ENCODE data around the gene MSI2. TPM values are rescaled to one million over a fixed set of nuclear protein-coding genes. Genes with fewer than 3 reads are reported as not detected.

MSI2 gene
- total RNA-seq, 1 donor from 2014 or later, result 67.9 TPM

GRCh38 chr17:57713140-57713539 is 456.8 kb downstream of the MSI2 start:
- Histone ChIP-seq H4K20me1 (ENCODE audit: insufficient read depth, low read length) (no peaks in the 10 kb centered on the region), H3K9ac (ENCODE audit: low read length) (no peak overlapping the region), H3K27ac (ENCODE audit: low read depth, low read length) (no peak overlapping the region), H2AFZ (ENCODE audit: low read depth, low read length) (no peak overlapping the region), H3K4me3 (ENCODE audit: insufficient read depth, low read depth, low read length) (no peak overlapping the region), H3K9me3 (ENCODE audit: insufficient read depth, low read depth, low read length) (no peaks in the 10 kb centered on the region), H3K79me2 (ENCODE audit: insufficient read depth, low read length) (no peaks in the 10 kb centered on the region), H3K4me1 (ENCODE audit: insufficient read depth, low read length) (no peaks in the 10 kb centered on the region), H3K27me3 (ENCODE audit: insufficient read depth, low read length) (peaks cover 22% of the 10 kb centered on the region), H3K36me3 (ENCODE audit: insufficient read depth, low read length) (no peaks in the 10 kb centered on the region), H3K4me2 (ENCODE audit: low read length) (no peak overlapping the region)
- peaks cover 31% of the 10 kb centered on the region for H3K27me3 Mint-ChIP-seq (ENCODE audit: low read depth, unreplicated experiment)
- TF ChIP-seq EZH2 (IDR thresholded peaks at IDR 0.05; ENCODE audit: insufficient read depth, low read length), result no peak
- no peak for TF ChIP-seq CTCF (IDR thresholded peaks at IDR 0.05; ENCODE audit: insufficient read depth, low read depth, low read length)
- DNase-seq (ENCODE audit: low read depth), result no peak
- H3K27ac Mint-ChIP-seq (ENCODE audit: unreplicated experiment), result no peak overlapping the region
- H3K9me3 Mint-ChIP-seq (ENCODE audit: unreplicated experiment), result peaks cover 4% of the 10 kb centered on the region
- FAIRE-seq, result no peak
- no peak overlapping the region for H3K4me3 Mint-ChIP-seq (ENCODE audit: unreplicated experiment)
- no peaks in the 10 kb centered on the region for H3K36me3 Mint-ChIP-seq (ENCODE audit: low read depth, unreplicated experiment)
- no peaks in the 10 kb centered on the region for H3K4me1 Mint-ChIP-seq (ENCODE audit: low read depth, unreplicated experiment)

- Mint-ChIP-seq H3K9me3 (ENCODE audit: unreplicated experiment) (peaks cover 4% of the 10 kb centered on the region), H3K27ac (ENCODE audit: unreplicated experiment) (no peak overlapping the region), H3K4me3 (ENCODE audit: unreplicated experiment) (no peak overlapping the region), H3K27me3 (ENCODE audit: low read depth, unreplicated experiment) (peaks cover 38% of the 10 kb centered on the region), H3K36me3 (ENCODE audit: low read depth, unreplicated experiment) (no peaks in the 10 kb centered on the region), H3K4me1 (ENCODE audit: low read depth, unreplicated experiment) (no peaks in the 10 kb centered on the region)
- Histone ChIP-seq H2AFZ (ENCODE audit: low read depth, low read length) (no peak overlapping the region), H3K27ac (ENCODE audit: low read depth, low read length) (no peak overlapping the region), H3K9ac (ENCODE audit: low read length) (no peak overlapping the region), H3K4me2 (ENCODE audit: low read length) (no peak overlapping the region), H3K9me3 (ENCODE audit: insufficient read depth, low read depth, low read length) (no peaks in the 10 kb centered on the region), H3K79me2 (ENCODE audit: insufficient read depth, low read length) (no peaks in the 10 kb centered on the region), H3K4me3 (ENCODE audit: insufficient read depth, low read depth, low read length) (no peak overlapping the region), H3K27me3 (ENCODE audit: insufficient read depth, low read length) (peaks cover 30% of the 10 kb centered on the region), H4K20me1 (ENCODE audit: insufficient read depth, low read length) (no peaks in the 10 kb centered on the region), H3K36me3 (ENCODE audit: insufficient read depth, low read length) (no peaks in the 10 kb centered on the region), H3K4me1 (ENCODE audit: insufficient read depth, low read length) (no peaks in the 10 kb centered on the region)
- no peak for FAIRE-seq
- TF ChIP-seq EZH2 (IDR thresholded peaks at IDR 0.05; ENCODE audit: insufficient read depth, low read length) (no peak), CTCF (IDR thresholded peaks at IDR 0.05; ENCODE audit: insufficient read depth, low read depth, low read length) (no peak)
- DNase-seq (ENCODE audit: low read depth), result no peak
Measured at GRCh38 chr17:57714665-57715180, 458.4 kb downstream of the MSI2 start.

GRCh38 chr17:57715981-57716380 is 459.7 kb downstream of the MSI2 start:
- H3K4me3 Mint-ChIP-seq (ENCODE audit: unreplicated experiment), result no peak overlapping the region
- Histone ChIP-seq H3K9ac (ENCODE audit: low read length) (no peak overlapping the region), H3K4me1 (ENCODE audit: insufficient read depth, low read length) (no peaks in the 10 kb centered on the region), H3K27me3 (ENCODE audit: insufficient read depth, low read length) (peaks cover 30% of the 10 kb centered on the region), H2AFZ (ENCODE audit: low read depth, low read length) (no peak overlapping the region), H3K36me3 (ENCODE audit: insufficient read depth, low read length) (no peaks in the 10 kb centered on the region), H3K9me3 (ENCODE audit: insufficient read depth, low read depth, low read length) (no peaks in the 10 kb centered on the region), H3K4me3 (ENCODE audit: insufficient read depth, low read depth, low read length) (no peak overlapping the region), H3K4me2 (ENCODE audit: low read length) (no peak overlapping the region), H3K27ac (ENCODE audit: low read depth, low read length) (no peak overlapping the region), H4K20me1 (ENCODE audit: insufficient read depth, low read length) (no peaks in the 10 kb centered on the region), H3K79me2 (ENCODE audit: insufficient read depth, low read length) (no peaks in the 10 kb centered on the region)
- no peaks in the 10 kb centered on the region for H3K36me3 Mint-ChIP-seq (ENCODE audit: low read depth, unreplicated experiment)
- H3K27ac Mint-ChIP-seq (ENCODE audit: unreplicated experiment), result no peak overlapping the region
- DNase-seq (ENCODE audit: low read depth) (no peak), FAIRE-seq (no peak)
- peaks cover 4% of the 10 kb centered on the region for H3K9me3 Mint-ChIP-seq (ENCODE audit: unreplicated experiment)
- H3K27me3 Mint-ChIP-seq (ENCODE audit: low read depth, unreplicated experiment), result peaks cover 38% of the 10 kb centered on the region
- TF ChIP-seq CTCF (IDR thresholded peaks at IDR 0.05; ENCODE audit: insufficient read depth, low read depth, low read length), result no peak
- no peak for TF ChIP-seq EZH2 (IDR thresholded peaks at IDR 0.05; ENCODE audit: insufficient read depth, low read length)
- H3K4me1 Mint-ChIP-seq (ENCODE audit: low read depth, unreplicated experiment), result no peaks in the 10 kb centered on the region
